GM21619 (cell line): ENCODE data around the gene NR2C1.
A peak's percentile ranks its signal among the peaks of the same experiment; 100 is the strongest.
"Not testable (repeated sequence)": the region's sequence is repeated elsewhere in the genome, so short reads cannot be mapped to it uniquely, and the experiment has no call there.

Experiments used
- ATAC-seq: cut with Tn5 transposase; IDR thresholded peaks from one replicate; pipeline ENCODE4 v1.9.1; 2021; ENCODE audit not compliant: unreplicated experiment

NR2C1 gene

DNA sequence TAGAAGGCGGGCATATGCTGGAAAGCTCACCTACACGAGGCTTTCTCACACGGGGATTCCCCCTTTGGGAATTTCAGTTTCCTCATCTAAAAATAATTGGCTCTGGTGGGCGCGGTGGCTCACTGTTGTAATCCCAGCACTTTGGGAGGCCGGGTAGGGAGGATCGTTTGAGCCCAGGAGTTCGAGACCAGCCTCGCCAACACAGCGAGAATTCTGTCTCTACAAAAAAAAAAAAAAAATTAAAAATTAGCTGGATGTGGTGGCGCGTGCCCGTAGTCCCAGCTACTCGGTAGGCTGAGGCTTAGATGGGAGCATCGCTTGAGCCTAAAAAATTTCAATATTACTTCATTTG lies 69.5 kb downstream of the NR2C1 start:
- no peak for ATAC-seq

GRCh38 chr12:95003213-95003920 lies 70.1 kb downstream of the NR2C1 start, which contains the start of gene NDUFA12:
NDUFA12 (minus strand) TSS chr12:95003697; CDS start chr12:95003680, 17 bp downstream.
- peak; percentile 99 for ATAC-seq

GRCh38 chr12:95002754-95003153 lies 70.7 kb downstream of the NR2C1 start:
- ATAC-seq: no peak

DNA sequence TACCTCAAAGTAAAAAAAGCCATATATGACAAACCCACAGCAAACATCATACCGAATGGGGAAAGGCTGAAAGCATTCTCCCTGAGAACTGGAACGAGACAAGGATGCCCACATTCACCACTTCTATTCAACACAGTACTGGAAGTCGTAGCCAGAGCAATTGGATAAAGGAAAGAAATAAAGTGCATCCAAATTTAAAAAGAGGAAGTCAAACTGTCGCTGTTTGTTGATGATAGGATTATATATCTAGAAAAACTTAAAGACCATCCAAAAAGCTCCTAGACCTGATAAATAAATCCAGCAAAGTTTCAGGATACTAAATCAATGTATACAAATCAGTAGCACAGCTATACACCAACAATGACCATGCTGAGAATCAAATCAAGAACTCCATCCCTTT lies 75.1 kb downstream of the NR2C1 start:
- no peak for ATAC-seq

- no peak for ATAC-seq
These were observed 75.7 kb downstream of the NR2C1 start for GRCh38 chr12:94997726-94998125.

GRCh38 chr12:94997061-94997460 lies 76.4 kb downstream of the NR2C1 start:
- no peak for ATAC-seq

GRCh38 chr12:94994312-94994711 lies 79.1 kb downstream of the NR2C1 start:
- no peak for ATAC-seq

DNA sequence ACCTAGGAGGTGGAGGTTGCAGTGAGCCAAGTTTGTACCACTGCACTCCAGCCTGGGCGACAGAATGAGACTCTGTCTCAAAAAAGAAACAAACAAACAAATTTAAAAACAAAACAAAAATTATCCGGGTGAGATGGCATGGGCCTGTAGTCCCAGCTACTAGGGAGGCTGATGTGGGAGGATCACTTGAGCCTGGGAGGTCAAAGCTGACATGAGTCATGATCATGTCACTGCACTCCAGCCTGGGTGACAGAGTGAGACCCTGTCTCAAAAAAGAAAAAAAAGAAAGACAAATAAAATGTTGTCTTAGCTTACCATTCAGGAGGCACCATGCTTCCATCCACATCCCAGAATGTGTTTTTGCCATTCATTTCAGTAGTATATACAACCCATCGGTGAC lies 79.6 kb downstream of the NR2C1 start:
- ATAC-seq: not testable (repeated sequence)

DNA sequence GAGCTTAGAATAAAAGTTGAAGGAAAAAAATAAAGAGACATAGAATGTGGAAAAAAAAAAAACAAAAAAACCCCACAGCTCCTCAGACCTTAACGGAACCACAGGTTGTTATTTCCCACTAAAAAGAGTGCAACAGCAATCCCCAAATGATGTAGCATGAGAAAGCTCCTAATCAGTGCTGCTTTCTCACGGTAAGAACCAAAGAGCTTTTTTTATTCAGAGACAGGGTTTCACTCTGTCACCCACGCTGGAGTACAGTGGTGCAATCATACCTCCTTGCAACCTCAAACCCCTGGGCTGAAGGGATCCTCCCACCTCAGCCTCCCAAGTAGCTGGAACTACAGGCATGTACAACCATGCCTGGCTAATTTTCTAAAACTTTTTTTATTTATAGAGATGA lies 83.2 kb downstream of the NR2C1 start:
- no peak for ATAC-seq

GRCh38 chr12:94988471-94988870 lies 84.9 kb downstream of the NR2C1 start:
- no peak for ATAC-seq

DNA sequence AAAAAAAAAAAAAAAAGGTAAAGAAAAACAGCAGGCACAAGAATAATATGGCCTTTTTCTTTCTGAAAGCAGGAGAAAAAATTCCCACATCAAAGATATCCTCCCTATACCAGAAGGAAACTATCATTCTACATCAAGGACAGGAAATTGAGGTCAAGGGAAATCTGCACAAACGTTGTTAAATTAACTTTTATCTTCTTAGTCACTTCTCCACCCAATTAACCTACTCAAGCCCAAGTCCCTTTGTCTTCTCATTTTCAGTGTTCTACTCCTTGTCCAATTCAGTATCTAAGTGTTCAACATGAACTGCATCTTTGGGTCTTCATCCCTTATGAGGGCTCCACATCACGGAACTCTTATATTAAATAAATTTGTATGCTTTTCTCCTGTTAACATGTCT lies 85.6 kb downstream of the NR2C1 start:
- no peak for ATAC-seq

DNA sequence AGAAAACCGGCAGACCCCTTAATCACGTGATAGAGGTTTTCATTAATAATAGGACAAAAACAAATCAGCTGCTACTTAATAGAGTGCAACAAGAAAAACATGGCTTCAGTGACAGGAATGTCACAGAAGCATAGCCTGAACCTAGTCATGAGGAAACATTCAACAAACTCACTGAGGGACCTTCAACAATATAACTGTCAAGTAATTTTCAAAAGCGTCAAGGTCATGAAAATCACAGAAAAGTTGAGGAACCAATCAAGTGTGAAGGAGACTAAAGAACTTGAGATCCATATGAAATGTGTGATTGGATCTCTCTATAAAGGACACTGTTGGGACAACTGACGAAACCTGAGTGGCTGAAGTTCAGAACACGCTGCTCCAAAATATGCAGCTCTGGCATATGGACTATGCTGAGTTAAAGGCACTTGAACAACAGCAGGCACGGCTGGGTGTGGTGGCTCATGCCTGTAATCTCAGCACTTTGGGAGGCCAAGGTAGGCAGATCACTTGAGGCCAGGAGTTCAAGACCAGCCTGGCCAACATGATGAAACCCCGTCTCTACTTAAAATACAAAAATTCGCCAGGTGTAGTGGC lies 86.2 kb downstream of the NR2C1 start:
- no peak for ATAC-seq

- not testable (repeated sequence) for ATAC-seq
These were observed 88.3 kb downstream of the NR2C1 start for GRCh38 chr12:94985099-94985498.

- ATAC-seq: no peak
These were observed 90.1 kb downstream of the NR2C1 start for GRCh38 chr12:94983321-94983720.

GRCh38 chr12:94982456-94982855 lies 91.0 kb downstream of the NR2C1 start:
- no peak for ATAC-seq

DNA sequence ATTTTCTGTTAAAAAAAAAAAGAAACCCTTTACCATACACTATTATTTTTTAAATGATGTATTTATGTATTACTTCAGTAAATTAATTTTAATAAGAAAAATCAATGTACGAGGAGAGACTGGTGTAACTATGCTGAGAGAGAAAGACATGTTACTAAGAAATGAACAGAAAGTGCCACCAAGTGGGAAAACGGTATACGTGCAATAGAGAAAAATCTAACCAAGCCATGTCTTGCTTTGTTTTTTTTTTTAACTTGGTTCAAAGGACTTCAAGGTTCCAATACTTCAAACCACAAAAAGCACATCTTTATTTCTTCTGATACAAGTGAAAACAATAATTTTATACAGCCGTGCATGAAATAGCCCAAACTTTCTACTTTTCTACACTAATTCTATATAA lies 92.8 kb downstream of the NR2C1 start:
- no peak for ATAC-seq

- ATAC-seq: no peak
These were observed 93.5 kb downstream of the NR2C1 start for GRCh38 chr12:94979941-94980340.

DNA sequence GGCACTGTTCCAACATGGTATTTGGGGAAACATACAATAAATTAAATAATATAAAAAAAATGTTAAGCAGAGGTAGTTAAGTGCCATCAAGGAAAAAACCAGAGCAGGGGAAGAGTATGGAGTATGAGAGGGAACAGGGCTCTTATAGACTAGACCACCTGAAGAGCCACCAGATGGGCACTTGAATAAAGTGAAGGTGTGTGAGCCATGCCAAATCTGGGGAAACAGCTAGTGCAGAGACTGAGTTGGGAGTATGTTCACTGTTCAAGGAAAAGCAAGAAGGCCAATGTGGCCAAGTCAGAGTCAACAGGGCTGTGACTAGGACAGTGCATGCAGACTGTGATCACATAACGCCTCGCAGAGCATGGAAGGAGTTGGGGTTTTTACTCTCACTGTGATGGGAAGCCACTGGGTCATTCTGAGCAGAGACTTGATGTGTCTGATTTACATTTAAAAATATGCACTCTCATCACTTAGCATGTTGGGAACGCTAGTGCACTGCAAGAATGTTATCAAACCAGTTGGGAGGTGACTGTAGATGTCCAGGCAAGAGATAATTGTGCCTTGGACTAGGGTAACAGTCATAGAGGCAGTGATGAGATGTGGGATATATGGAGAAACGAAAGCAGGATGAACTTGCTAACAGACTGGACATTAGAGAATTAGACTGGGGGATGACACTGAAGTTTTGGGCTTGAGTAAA lies 95.5 kb downstream of the NR2C1 start:
- ATAC-seq: no peak

GRCh38 chr12:94973221-94973620 lies 100.2 kb downstream of the NR2C1 start:
- no peak for ATAC-seq

GRCh38 chr12:94972795-94973194 lies 100.6 kb downstream of the NR2C1 start:
- ATAC-seq: no peak

GRCh38 chr12:94971923-94972322 lies 101.5 kb downstream of the NR2C1 start:
- ATAC-seq: no peak

- ATAC-seq: no peak
These were observed 102.9 kb downstream of the NR2C1 start for GRCh38 chr12:94970560-94970959.
